HEK293 (cell line): ENCODE measurements around the gene CDC42.
A peak's percentile ranks its signal among the peaks of the same experiment; 100 is the strongest.

ENCODE experiments used
- BCL11A ChIP-seq: fragments of 450-650 bp; formaldehyde crosslinking; IDR thresholded peaks from 2 replicates; pipeline ENCODE4 v1.5.1; 2016; ENCODE audit warnings: low read depth, missing biosample characterization, missing genetic modification characterization
- BCL11B ChIP-seq: fragments of 450-650 bp; formaldehyde crosslinking; IDR thresholded peaks from 2 replicates; pipeline ENCODE4 v1.5.1; 2016; ENCODE audit warnings: low read depth, missing biosample characterization, missing genetic modification characterization
- IKZF3 ChIP-seq: fragments of 450-650 bp; IDR thresholded peaks from 2 replicates; pipeline ENCODE4 v1.5.0; 2018; ENCODE audit warnings: missing biosample characterization, mild to moderate bottlenecking, missing genetic modification characterization, moderate library complexity
- INSM2 ChIP-seq: fragments of 450-650 bp; formaldehyde crosslinking; IDR thresholded peaks from 2 replicates; pipeline ENCODE4 v1.5.1; 2016; ENCODE audit warnings: missing biosample characterization, missing genetic modification characterization
- MEIS1 ChIP-seq: sonication (generic); formaldehyde crosslinking; IDR thresholded peaks from 2 replicates; pipeline ENCODE4 v1.8.1; 2022; ENCODE audit warnings: missing genetic modification reagents, mild to moderate bottlenecking, borderline replicate concordance
- MYNN ChIP-seq: fragments of 450-650 bp; formaldehyde crosslinking; IDR thresholded peaks from 2 replicates; pipeline ENCODE4 v1.5.1; 2016; ENCODE audit warnings: missing biosample characterization, missing genetic modification characterization, borderline replicate concordance
- RBAK ChIP-seq: fragments of 450-650 bp; formaldehyde crosslinking; IDR thresholded peaks from 2 replicates; pipeline ENCODE4 v1.5.1; 2016; ENCODE audit warnings: missing biosample characterization, missing genetic modification characterization
- SCRT2 ChIP-seq: fragments of 450-650 bp; formaldehyde crosslinking; IDR thresholded peaks from 2 replicates; pipeline ENCODE4 v1.5.1; 2016; ENCODE audit warnings: missing biosample characterization, missing genetic modification characterization
- ZBTB48 ChIP-seq: fragments of 450-650 bp; formaldehyde crosslinking; IDR thresholded peaks from 2 replicates; pipeline ENCODE4 v1.5.1; 2016; ENCODE audit warnings: missing biosample characterization, missing genetic modification characterization
- ZBTB8A ChIP-seq: fragments of 450-650 bp; formaldehyde crosslinking; IDR thresholded peaks from 2 replicates; pipeline ENCODE4 v1.5.1; 2016; ENCODE audit warnings: missing biosample characterization, missing genetic modification characterization
- ZNF114 ChIP-seq: fragments of 450-650 bp; formaldehyde crosslinking; IDR thresholded peaks from 2 replicates; pipeline ENCODE4 v1.5.0; 2017; ENCODE audit warnings: missing biosample characterization, missing genetic modification characterization
- ZNF140 ChIP-seq: fragments of 450-650 bp; formaldehyde crosslinking; IDR thresholded peaks from 2 replicates; pipeline ENCODE4 v1.5.1; 2016; ENCODE audit warnings: missing biosample characterization, missing genetic modification characterization
- ZNF16 ChIP-seq: fragments of 450-650 bp; formaldehyde crosslinking; IDR thresholded peaks from 2 replicates; pipeline ENCODE4 v1.5.1; 2016; ENCODE audit warnings: low read depth, missing biosample characterization, missing genetic modification characterization
- ZNF184 ChIP-seq: fragments of 450-650 bp; IDR thresholded peaks from 2 replicates; pipeline ENCODE4 v1.5.1; 2018; ENCODE audit warnings: missing biosample characterization, mild to moderate bottlenecking, missing genetic modification characterization
- ZNF211 ChIP-seq: fragments of 450-650 bp; formaldehyde crosslinking; IDR thresholded peaks from 2 replicates; pipeline ENCODE4 v1.5.1; 2016; ENCODE audit warnings: low read depth, missing biosample characterization, missing genetic modification characterization
- ZNF274 ChIP-seq, 2 experiments: fragments of 200-500 bp in 1 of 2; fragments of 450-650 bp in 1 of 2; sonication (Bioruptor generic) in 1 of 2; formaldehyde crosslinking in 1 of 2; IDR thresholded peaks; 2 replicates each; pipeline versions ENCODE4 v1.5.1 to v1.6.1; 2014 to 2016; ENCODE audit warnings: borderline replicate concordance in 1 of 2, inconsistent platforms in 1 of 2, low read length in 1 of 2, missing biosample characterization in 1 of 2, missing genetic modification characterization in 1 of 2
- ZNF324 ChIP-seq: fragments of 450-650 bp; formaldehyde crosslinking; IDR thresholded peaks from 2 replicates; pipeline ENCODE4 v1.5.1; 2016; ENCODE audit warnings: missing biosample characterization, missing genetic modification characterization
- ZNF335 ChIP-seq: fragments of 450-650 bp; formaldehyde crosslinking; conservative IDR thresholded peaks from 2 replicates; pipeline ENCODE4 v1.5.1; 2016; ENCODE audit warnings: missing biosample characterization, missing genetic modification characterization
- ZNF341 ChIP-seq: fragments of 450-650 bp; formaldehyde crosslinking; IDR thresholded peaks from 2 replicates; pipeline ENCODE4; 2016; ENCODE audit warnings: low read depth, missing biosample characterization, missing genetic modification characterization
- ZNF600 ChIP-seq: fragments of 450-650 bp; formaldehyde crosslinking; IDR thresholded peaks from 2 replicates; pipeline ENCODE4 v1.5.1; 2016; ENCODE audit warnings: missing biosample characterization, missing genetic modification characterization
- ZNF645 ChIP-seq: fragments of 450-650 bp; formaldehyde crosslinking; IDR thresholded peaks from 2 replicates; pipeline ENCODE4; 2016; ENCODE audit warnings: missing biosample characterization, missing genetic modification characterization
- ZNF692 ChIP-seq: fragments of 450-650 bp; formaldehyde crosslinking; IDR thresholded peaks from 2 replicates; pipeline ENCODE4 v1.5.1; 2016; ENCODE audit warnings: missing biosample characterization, missing genetic modification characterization
- ZNF704 ChIP-seq: fragments of 450-650 bp; formaldehyde crosslinking; IDR thresholded peaks from 2 replicates; pipeline ENCODE4 v1.5.1; 2016; ENCODE audit warnings: missing biosample characterization, missing genetic modification characterization
- ZNF768 ChIP-seq: fragments of 450-650 bp; formaldehyde crosslinking; IDR thresholded peaks from 2 replicates; pipeline ENCODE4 v1.5.1; 2018; ENCODE audit warnings: missing biosample characterization, mild to moderate bottlenecking, missing genetic modification characterization
- TF ChIP-seq, protein P1 (sequence below): fragments of 450-650 bp; formaldehyde crosslinking; conservative IDR thresholded peaks from 2 replicates; pipeline ENCODE4 v1.5.1; 2016; ENCODE audit warnings: low read depth, missing biosample characterization, missing genetic modification characterization
- TF ChIP-seq, protein P2 (sequence below): fragments of 450-650 bp; formaldehyde crosslinking; IDR thresholded peaks from 2 replicates; pipeline ENCODE4 v1.5.1; 2017; ENCODE audit warnings: missing biosample characterization, missing genetic modification characterization
- TF ChIP-seq, protein P3 (sequence below): fragments of 450-650 bp; formaldehyde crosslinking; IDR thresholded peaks from 2 replicates; pipeline ENCODE4 v1.5.1; 2016; ENCODE audit warnings: missing biosample characterization, missing genetic modification characterization

CDC42 gene

GRCh38 chr1:22053017-22053860 is 730 bp downstream of the CDC42 start (continued):
- TF ChIP-seq, protein P1, sequence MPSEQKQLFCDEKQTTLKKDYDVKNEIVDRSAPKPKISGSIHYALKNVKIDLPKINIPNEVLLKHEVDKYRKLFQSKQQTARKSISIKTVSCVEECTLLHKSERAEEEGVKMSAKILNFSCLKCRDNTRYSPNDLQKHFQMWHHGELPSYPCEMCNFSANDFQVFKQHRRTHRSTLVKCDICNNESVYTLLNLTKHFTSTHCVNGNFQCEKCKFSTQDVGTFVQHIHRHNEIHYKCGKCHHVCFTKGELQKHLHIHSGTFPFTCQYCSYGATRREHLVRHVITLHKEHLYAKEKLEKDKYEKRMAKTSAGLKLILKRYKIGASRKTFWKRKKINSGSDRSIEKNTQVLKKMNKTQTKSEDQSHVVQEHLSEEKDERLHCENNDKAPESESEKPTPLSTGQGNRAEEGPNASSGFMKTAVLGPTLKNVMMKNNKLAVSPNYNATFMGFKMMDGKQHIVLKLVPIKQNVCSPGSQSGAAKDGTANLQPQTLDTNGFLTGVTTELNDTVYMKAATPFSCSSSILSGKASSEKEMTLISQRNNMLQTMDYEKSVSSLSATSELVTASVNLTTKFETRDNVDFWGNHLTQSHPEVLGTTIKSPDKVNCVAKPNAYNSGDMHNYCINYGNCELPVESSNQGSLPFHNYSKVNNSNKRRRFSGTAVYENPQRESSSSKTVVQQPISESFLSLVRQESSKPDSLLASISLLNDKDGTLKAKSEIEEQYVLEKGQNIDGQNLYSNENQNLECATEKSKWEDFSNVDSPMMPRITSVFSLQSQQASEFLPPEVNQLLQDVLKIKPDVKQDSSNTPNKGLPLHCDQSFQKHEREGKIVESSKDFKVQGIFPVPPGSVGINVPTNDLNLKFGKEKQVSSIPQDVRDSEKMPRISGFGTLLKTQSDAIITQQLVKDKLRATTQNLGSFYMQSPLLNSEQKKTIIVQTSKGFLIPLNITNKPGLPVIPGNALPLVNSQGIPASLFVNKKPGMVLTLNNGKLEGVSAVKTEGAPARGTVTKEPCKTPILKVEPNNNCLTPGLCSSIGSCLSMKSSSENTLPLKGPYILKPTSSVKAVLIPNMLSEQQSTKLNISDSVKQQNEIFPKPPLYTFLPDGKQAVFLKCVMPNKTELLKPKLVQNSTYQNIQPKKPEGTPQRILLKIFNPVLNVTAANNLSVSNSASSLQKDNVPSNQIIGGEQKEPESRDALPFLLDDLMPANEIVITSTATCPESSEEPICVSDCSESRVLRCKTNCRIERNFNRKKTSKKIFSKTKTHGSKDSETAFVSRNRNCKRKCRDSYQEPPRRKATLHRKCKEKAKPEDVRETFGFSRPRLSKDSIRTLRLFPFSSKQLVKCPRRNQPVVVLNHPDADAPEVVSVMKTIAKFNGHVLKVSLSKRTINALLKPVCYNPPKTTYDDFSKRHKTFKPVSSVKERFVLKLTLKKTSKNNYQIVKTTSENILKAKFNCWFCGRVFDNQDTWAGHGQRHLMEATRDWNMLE (tag by site-specific recombination): no peak
- peak; percentile 98 for TF ChIP-seq ZNF341 (tag by site-specific recombination)
- 0 out of 2 replicates have a peak, but pooled peaks have one; percentile 42 for TF ChIP-seq INSM2 (tag by site-specific recombination)
- no peak for TF ChIP-seq ZNF140
- TF ChIP-seq ZNF768: no peak
- TF ChIP-seq ZNF274 (IDR thresholded peaks at IDR 0.05; ENCODE audit: low read length): no peak
- no peak for TF ChIP-seq ZNF274 (tag by site-specific recombination; IDR thresholded peaks at IDR 0.05; ENCODE audit: borderline replicate concordance)
- TF ChIP-seq BCL11A (tag by site-specific recombination): no peak
- TF ChIP-seq ZNF211 (tag by site-specific recombination): no peak
- TF ChIP-seq SCRT2: peak; percentile 65; the same call in 1 of the 2 replicates
- no peak for TF ChIP-seq RBAK (tag by site-specific recombination)
- TF ChIP-seq, protein P2, sequence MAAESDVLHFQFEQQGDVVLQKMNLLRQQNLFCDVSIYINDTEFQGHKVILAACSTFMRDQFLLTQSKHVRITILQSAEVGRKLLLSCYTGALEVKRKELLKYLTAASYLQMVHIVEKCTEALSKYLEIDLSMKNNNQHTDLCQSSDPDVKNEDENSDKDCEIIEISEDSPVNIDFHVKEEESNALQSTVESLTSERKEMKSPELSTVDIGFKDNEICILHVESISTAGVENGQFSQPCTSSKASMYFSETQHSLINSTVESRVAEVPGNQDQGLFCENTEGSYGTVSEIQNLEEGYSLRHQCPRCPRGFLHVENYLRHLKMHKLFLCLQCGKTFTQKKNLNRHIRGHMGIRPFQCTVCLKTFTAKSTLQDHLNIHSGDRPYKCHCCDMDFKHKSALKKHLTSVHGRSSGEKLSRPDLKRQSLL (tag by site-specific recombination): no peak
- peak; percentile 62 for TF ChIP-seq ZNF692 (tag by site-specific recombination)
- no peak for TF ChIP-seq ZNF704 (tag by site-specific recombination)
- 0 out of 2 replicates have a peak, but pooled peaks have one; percentile 28 for TF ChIP-seq BCL11B
- TF ChIP-seq MEIS1 (CRISPR knock-in tag): no peak
- TF ChIP-seq ZBTB48 (tag by site-specific recombination): peak; percentile 83
- no peak for TF ChIP-seq ZNF184 (tag by site-specific recombination)
- TF ChIP-seq ZBTB8A (tag by site-specific recombination): no peak; the same call in 1 of the 2 replicates
- no peak for TF ChIP-seq ZNF16
- peak; percentile 92 for TF ChIP-seq ZNF600 (tag by site-specific recombination)
- no peak for TF ChIP-seq ZNF645
- no peak for TF ChIP-seq ZNF114 (tag by site-specific recombination)
- TF ChIP-seq, protein P3, sequence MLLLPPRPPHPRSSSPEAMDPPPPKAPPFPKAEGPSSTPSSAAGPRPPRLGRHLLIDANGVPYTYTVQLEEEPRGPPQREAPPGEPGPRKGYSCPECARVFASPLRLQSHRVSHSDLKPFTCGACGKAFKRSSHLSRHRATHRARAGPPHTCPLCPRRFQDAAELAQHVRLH (tag by site-specific recombination): no peak
- no peak for TF ChIP-seq ZNF324 (tag by site-specific recombination)
- no peak; the same call in 1 of the 2 replicates for TF ChIP-seq IKZF3
- no peak for TF ChIP-seq MYNN (tag by site-specific recombination)
- peak; percentile 95 for TF ChIP-seq ZNF335 (tag by site-specific recombination)
